Putamen (tissue), 1 donor: Measurements from ENCODE around the gene LIPC.

Experiments used
- DNase-seq: peaks from one replicate; pipeline ENCODE4 v3.0.0-alpha.2; 2016; ENCODE audit warnings: low spot score

Gene LIPC

DNA sequence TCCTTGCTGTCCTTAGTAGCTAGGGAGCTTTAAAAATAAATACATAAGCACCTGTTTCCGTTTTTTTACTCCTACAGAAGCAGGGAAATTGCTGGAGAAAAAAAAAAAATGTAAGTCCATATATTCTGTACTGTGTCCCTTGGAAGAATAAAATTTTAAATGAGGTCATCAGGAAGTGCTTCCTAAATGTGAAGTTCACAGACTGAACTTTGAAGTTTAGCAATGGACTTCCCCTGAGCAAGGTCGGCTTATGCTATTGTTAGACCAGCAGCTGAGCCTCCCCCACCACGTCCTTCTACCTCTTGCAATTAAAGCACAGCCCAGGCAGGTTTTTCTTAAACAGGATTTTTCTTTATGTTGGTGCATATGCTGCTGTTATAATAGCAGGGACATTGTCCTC lies 26.3 kb downstream of the LIPC start:
- no peak for DNase-seq

DNA sequence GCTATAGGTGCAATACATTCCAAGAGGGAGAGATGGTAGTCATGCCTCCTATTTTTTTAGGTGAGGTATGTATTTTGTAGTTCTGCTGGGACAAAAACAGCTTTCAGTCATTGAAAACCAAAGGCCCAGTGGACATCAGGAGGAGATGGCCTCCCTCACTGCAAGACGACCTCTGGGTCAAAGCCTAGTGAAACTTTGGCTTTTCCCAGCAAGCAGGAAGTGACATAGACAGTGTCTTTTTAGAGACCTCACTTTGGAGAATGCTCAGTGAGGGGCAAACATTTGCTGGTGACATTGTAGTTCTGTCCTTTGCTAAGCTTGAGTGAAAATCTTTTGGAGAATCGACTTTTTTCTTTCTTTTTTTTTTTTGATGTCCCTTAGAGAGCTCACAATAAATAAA lies 27.3 kb downstream of the LIPC start:
- no peak for DNase-seq

DNA sequence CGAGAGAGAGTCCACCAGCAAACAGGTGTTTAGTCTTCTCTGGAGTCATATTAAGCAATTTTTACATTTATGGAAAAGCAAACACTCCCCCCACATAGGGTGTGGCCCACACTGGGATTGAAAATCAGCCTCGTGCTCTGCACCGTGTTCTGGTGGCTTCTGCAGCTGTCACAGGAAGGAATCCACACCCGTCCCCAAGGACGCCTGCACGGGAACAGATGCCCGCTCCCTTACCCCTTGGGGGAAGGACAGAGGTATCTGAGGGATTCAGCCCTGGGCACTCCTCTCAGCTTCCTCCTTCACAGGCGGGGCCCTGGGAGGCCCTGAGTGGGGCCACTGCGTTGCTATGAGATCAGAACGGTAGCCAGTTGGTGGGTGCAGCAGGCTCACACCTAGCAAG lies 27.8 kb downstream of the LIPC start:
- DNase-seq, result no peak

DNA sequence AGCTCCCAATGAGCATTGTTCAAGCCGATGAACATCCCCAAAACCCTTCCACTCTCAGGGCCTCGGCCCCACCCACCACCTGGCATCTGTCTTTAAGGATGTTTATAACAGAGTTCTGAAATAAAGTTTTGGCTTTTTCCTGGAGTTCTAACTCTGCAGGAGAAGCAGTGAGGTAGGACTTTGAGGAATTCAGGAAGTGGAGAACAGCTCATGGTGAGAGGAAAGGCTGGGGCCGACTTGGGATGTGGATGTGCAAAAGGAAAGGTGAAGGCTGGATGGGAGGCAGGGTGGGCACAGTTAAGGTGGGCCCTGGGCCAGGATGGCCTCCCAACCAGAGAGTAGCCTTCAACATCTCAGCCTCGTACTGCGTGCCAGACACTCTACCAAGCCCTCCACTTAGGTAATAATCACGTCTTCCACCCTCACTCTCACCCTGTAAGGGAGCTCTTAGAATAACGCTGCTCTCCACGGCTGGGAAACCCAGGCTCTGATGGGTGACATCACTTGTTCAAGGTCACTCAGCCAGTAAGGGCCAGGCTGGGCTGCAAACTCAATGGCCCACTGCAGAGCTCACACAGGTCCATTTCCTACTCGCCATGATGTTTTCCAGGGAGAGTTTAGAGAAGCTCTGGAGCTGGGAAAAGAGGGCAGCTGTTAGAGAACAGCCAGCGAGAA lies 28.5 kb downstream of the LIPC start:
- no peak for DNase-seq

DNA sequence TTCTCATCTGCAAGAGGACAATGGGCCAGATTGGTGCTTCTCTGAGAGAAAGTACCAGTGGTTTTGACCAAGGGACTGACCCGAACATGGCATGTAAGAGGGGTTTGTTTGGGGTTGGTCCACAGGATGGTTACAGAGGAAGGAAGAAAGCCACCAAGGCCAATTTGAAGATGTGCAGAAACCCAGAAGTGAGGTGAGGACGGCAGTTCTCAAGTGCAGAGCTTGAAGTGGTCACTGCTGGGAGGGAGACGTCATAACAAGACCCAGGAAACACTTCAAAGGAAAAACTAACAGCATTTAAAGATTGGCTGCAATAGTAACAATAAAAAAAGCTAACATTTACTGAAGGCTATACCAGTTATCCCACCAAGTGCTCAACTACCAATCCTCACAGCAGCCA lies 29.1 kb downstream of the LIPC start:
- no peak for DNase-seq

DNA sequence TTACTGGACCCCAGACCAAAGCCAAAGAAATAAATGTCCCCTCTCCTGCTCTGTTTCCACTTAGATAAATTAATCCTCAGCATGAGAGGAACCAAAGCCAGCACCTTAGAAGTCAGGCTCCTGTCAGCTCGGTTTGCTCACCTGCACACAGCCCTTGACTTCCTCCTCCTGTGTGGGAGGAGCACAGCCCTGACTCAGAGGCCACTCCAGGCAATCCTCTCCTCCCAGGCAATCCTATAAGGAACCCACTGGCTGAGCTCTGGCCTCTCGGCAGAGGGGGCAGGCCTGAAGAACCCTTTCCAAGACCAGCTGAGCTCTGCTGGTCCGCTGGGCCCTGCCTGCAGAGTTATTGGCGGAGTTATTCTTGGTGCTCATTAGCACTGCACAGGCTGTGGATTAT lies 30.8 kb downstream of the LIPC start:
- DNase-seq, result no peak

DNA sequence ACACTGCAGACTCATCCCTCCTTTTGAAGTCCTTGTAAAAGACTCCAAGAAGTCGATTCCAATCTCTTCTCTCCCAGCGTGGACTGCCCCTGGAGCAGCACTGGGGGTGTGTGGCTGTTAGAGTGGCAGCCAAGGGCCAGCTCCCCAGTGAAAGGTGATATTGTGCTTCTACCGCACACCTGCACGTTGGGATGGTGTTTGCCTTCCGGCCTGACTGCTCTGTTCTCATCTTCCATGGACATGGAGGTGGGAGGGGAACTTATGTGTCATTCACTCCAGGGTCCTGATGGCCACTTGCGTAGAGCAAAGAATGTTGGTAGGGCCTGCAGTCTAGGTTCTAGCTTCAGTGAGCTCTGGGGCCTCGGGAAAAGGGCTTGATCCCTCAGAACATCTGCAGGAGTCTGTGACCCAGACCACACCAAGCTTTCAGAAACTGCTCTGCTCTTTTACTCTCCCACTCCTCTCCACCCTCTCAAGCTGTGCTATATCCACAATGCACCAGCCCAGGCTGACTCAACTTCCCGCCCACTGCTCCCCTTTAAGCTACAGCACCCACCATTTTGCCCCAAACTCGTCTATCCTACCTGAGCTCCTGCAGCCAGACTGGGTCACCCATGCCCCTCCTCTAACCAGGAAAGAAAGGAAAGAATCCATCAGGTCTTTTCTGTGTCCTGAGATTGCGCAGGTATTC lies 31.3 kb downstream of the LIPC start:
- peak; percentile 58 for DNase-seq

DNA sequence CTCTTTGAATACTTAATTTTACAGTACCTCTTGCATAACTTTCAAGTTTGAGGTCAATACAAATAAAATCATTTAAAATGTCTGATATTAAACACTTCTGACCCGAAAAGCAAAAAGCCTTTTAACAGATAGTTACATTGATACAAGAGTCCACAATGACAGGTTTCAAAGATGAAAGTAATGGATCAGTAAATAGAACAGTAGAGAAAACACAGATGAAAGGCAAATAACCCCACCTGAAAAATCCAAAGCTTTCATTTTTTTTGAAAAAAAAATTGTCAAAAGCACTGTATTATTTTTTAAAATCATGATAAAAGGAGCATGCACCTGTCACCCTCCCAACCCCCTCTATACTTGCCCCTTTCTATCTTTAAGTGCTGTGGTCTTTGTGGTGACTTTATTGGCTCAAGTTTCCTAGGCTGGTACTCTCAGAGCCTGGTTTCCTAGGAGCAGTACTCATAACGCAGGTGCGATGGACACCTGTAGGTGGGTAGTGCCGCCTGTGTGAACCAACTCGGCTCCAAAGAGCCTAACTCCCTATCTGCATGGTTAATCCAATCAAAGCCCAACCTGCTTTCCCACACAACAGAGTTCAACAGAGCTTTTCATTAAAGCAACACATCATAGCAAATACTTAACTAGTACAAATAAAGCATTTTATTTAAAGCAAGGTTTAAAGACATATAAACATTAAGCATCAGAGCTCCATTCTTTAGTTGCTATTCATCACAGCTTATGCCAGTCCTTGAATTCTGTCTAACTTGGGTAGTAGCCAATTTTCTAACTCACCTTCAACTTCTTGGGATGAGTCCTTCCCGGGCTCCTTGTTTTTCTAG lies 32.2 kb downstream of the LIPC start:
- DNase-seq, result no peak

DNA sequence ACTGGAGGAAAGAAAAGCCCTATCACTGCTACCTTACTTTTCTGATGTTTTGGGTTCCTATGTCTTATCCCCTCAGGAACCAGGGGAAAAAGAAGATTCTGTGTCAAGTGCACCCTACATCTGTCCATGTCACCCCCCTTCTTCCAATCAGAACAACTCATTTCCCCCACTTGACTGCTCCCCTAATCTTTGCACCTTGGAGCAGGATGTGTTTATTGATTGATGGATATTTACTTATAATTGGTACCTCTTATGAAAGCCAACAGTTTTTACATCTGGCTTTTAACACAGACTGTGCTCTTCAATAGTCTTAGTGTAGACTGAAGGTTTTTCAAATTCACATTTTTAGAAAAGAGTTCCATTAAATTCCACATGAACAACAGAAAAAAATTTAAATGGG lies 33.3 kb downstream of the LIPC start:
- DNase-seq, result no peak

DNA sequence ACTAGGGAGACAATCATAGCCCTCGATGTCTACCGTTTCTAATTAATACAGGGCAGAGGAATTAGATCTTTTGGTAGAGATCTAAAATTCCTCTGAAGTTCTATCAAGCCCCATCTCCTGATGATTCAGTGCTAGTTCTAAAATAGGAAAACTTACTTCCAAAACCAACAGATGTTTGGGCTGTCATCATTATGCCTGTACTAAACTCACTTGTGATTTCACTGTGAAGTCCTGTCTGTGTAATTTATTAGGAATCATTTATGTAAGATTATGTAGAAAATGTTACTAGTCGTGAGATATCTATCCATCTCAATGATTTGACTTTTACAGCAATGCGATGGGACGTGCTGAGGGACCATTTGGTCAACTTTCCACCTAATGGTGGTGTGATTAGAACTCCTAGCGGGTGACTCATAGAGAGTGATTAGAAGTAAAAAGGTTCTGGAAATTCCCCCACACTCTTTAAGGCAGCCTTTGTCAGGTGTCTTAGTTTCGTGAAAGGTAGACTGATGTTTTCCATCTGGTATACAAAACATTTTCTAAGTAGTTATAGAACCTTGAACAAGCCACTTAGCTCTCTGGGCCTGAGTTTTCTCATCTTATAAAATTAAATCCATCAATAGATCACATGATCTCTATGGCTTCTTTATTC lies 34.2 kb downstream of the LIPC start:
- DNase-seq, result no peak

DNA sequence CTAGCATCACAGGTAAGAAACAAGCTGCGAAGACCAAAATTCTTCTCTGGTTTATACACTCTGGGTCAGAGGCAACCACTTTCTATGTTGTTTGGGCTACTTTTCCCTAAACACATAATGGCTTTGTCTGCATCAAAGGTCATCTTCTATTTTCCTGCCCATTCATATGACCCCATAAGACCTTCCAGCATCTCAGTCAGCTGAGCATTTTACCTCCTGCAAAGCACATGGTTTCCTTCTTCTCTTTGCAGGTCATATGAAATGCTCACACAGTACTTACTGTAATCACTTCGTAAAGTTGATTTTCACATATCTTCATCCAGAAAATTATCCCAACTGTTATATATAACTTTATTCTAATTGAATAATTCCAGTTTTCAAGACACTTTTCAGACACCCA lies 34.8 kb downstream of the LIPC start:
- DNase-seq, result no peak

DNA sequence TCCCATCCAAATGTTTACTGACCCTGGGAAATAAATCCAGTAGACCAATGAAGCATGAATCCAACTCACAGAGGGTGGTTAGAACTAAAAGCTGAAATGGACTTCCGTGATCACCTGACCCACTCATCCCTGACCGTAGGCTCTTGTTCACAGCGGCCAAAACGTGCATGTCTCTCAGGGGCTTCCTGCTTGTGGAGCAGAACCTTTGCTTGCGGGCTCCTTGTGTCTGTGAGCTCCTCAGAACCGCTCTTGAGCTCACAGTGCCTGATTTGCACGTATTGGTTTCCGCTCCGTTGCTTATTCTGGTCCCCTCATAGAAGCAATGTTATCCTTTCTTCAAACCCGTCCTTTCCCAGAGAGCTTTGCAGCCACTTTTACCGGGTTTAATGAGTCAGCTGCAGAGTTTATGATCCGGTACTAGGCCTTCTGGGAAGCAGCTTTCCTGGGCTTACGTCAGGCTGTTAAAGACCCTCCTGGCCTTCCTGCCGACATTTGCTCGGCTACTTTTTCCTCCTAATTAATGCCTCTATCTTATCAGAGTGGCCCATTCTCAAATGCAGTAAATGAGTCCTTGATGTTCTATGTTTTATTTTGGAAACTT lies 35.4 kb downstream of the LIPC start:
- no peak for DNase-seq

DNA sequence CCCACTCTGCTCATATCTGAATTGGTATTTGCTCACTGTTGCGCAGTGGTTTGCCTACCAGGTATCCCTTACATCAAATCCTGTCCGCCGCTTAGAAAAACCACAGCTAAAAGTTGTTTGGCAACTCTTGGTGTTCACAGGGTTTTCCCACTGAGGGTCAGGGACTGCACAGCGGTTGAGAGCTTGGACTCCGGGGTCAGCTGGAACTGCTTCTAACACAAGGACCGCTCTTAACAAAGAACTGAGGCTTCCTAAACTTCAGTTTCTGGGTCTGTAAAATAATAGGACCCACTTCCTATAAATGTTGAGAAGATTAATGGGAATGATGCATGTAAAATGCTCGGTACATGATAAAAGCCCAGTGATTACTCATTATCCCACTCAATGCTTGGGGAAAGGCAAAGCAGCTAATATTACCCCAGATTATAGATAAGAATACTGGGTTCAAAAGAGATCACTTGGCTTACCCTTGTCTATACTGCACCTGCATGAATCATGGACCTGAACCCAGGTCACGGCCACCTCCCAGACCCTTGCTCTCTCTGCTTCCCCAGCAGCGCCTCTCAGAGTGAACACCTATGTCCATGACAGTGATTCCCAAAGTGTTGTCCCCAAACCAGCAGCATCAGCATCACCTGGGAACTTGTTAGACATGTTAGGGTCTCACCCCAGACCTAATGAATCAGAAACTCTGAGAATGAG lies 36.1 kb downstream of the LIPC start:
- DNase-seq, result no peak

DNA sequence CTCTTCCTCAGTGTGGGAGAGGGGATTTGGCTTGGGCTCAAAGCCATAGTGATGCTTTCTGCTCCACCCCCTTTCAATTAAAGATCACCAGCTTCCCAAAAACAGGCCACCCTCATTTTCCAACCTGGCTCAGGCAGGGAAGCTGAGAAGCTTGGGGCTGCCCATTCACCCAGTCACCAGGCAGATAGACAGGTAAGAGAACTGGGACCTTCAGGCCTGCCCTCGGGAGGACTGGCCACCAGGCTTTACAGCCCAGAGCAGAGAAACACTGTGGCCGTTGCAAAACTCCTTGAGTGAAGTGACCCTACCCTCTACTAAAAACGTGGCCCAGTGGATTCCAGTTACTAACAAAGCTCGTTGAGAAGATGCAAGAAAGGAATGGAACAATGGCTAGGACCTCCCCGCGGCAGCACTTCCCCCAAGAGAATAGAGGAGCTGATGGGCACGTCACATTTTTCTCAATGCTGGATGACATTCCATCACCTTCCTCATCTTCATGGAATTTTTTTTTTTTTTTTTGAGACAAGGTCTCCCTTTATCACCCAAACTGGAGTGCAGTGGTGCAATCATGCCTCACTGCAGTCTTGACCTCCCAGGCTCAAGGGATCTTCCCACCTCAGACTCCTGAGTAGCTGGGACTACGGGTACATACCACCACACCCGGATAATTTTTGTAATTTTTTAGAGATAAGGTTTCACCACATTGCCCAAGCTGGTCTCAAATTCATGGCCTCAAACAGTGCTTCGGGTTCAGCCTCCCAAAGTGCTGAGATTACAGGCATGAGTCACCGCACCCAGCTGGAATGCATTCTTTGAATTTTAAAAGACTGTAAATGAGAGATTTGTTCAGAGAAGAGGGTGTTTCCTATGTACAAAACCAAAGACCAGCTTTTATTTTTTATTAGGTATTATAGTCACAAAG lies 37.9 kb downstream of the LIPC start:
- no peak for DNase-seq

DNA sequence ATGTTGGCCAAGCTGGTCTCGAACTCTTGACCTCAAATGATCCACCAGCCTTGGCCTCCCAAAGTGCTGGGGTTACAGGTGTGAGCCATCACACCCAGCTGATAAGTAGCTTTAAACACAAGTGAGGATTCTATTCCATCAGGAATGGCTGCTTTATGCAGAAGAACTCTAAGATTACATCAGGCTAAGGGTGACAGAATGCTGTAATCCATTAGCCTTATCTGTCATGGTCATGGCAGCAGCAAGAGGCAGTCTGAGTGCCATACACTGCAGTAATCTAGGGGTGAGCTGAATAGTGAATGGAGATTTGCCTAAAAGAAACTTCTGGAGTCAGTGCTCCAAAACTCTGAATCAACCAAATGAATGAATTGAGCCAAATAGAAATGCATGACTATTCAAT lies 39.6 kb downstream of the LIPC start:
- no peak for DNase-seq

DNA sequence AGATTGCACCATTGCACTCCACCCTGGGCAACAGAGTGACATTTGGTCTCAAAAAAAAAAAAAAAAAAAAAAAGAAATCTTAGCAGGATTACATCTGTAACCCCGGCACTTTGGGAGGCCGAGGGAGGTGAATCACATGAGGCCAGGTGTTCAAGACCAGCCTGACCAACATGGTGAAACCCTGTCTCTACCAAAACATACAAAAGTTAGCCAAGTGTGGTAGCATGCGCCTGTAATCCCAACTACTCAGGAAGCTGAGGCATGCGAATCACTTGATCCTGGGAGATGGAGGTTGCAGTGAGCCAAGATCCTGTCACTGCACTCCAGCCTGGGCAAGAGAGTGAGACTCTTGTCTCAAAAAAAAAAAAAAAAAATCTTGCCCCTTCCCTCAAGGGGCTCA lies 40.4 kb downstream of the LIPC start:
- DNase-seq, result no peak

DNA sequence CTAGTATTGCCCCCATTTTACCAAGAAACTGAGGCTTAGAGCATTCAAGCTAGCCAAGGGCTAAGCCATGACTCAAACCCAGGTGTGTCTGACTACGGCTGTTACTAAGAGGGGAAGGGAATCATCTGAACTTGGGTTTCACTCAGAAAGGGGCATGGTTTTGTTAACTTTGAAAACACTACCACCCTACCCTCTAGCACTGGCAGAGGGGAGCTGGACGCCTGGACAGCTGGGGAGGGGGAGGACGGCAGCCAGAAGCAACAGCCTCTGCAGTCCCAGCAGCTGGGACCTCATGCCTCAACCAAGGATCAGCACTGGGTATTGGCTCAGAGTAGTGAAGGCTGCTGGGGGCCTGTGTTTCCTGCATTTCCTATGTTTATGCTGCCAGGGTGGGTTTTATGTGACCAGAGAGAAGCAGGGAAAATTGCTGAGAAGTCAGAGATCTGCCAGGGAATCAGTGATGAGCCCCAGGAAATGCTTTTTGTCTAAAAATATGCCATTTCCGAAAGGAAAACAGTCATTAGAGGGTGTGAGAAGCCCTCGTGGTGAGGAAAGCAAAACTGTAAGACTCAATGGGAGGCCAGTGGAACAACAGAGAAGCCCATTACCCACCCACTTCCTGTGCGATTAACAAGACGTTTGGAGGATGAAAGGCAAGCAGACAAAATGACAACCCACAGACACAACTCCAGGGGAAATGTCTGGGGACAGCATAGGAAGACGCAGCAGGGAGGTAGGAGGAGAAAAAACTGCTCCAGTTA lies 41.2 kb downstream of the LIPC start:
- DNase-seq, result no peak

DNA sequence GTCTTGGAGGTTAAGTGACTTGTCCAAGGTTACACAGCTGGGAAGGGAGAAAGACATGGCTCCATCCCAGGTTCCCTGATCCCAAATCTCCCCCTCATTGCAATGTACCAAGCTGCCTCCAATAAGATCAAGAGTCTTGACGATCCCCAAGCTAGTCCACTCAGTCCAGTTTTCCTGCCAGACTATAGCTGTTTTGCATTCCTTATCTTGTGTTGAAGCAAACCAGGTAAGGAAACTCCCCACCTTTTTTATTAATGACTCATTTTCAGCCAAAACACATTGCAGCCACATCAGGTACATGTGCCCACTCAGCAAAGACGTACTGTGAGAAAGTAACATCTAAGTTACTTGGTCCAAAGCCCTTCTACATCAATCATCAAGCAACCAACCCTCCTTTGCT lies 41.9 kb downstream of the LIPC start:
- no peak for DNase-seq

DNA sequence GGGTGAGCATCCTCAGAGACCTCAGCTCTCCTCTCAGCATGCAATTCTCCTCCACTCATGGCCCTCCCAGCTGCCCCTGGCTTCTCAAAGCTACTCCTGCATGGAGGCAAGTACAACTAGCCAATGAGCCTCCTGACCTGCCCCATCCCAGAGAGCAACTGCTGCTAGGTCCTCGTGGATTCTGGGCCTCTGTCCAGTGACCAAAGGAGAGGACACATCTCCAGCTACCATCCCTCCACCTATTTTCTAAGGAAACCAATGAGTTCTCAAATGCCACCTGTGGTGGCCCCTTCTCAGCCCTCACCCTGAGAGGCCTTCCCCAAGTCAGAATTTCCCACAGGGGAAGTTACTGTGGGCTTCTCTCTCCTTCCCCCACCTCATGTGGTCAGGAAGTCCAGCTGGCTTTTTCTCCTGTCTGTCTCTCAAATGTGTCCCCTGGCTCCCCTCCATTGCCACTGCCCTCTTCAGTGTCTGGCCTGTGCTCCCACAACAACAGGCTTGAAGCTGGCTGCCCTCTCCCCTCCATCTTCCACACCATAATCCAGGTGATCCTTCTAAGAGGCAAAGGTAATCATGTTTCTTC lies 43.0 kb downstream of the LIPC start:
- no peak for DNase-seq
